Esophagus squamous epithelium (tissue), 4 donors: ENCODE results near the gene RIPOR1.

ENCODE experiments used
- POLR2A ChIP-seq, 4 donors: fragments of 450-650 bp; IDR thresholded peaks; one replicate each; pipeline ENCODE4 v1.6.1; 2017; ENCODE audit warnings: antibody characterized with exemption in 4 of 4, mild to moderate bottlenecking in 4 of 4, moderate library complexity in 3 of 4
- TF ChIP-seq, protein P1 (sequence below), 6 experiments: fragments of 450-650 bp in 4 of 6; fragments of 200-600 bp in 2 of 6; sonication (generic) in 2 of 6; IDR thresholded peaks; one replicate each; pipeline ENCODE4 v1.5.1; 2016 to 2019; ENCODE audit warnings: antibody characterized with exemption in 6 of 6, mild to moderate bottlenecking in 4 of 6, moderate library complexity in 4 of 6

DNA sequence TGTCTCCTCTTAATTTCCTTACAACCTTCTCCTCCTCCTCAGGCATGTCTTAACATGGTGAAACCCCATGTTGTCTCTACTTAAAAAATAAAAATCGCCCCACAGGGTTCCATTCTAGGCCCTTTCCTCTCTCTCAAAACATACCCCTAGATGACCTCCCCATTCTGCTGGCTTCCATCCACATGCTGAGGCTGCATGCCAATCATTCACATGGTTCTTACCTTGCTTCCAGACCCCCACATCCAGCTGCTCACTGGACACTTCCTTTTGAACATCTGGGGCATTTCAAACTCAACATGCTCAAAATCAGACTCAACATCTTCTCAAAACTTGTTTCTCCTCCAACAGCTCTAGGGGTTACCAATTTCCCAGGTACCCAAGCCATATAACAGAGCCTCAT is 21.3 kb downstream of the RIPOR1 start:
- TF ChIP-seq, protein P1, sequence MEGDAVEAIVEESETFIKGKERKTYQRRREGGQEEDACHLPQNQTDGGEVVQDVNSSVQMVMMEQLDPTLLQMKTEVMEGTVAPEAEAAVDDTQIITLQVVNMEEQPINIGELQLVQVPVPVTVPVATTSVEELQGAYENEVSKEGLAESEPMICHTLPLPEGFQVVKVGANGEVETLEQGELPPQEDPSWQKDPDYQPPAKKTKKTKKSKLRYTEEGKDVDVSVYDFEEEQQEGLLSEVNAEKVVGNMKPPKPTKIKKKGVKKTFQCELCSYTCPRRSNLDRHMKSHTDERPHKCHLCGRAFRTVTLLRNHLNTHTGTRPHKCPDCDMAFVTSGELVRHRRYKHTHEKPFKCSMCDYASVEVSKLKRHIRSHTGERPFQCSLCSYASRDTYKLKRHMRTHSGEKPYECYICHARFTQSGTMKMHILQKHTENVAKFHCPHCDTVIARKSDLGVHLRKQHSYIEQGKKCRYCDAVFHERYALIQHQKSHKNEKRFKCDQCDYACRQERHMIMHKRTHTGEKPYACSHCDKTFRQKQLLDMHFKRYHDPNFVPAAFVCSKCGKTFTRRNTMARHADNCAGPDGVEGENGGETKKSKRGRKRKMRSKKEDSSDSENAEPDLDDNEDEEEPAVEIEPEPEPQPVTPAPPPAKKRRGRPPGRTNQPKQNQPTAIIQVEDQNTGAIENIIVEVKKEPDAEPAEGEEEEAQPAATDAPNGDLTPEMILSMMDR (IDR thresholded peaks at IDR 0.05) = no peak
- no peak for TF ChIP-seq POLR2A (IDR thresholded peaks at IDR 0.05)
